Smooth muscle cell (in vitro differentiated cells): Measurements from ENCODE around the gene SLC27A4. TPM values are rescaled to one million over a fixed set of nuclear protein-coding genes. Genes with fewer than 3 reads are reported as not detected.
A peak's percentile ranks its signal among the peaks of the same experiment; 100 is the strongest.

Experiments
- DNase-seq: peaks from one replicate; lab custom pipeline; 2025; ENCODE audit not compliant: unreplicated experiment; lab: John Stamatoyannopoulos, UW
- H2AFZ ChIP-seq: fragments of 200-600 bp; sonication (generic); 2 replicates; pipeline ENCODE4 v1.6.0; 2016; ENCODE audit warnings: antibody characterized with exemption, low read depth, mild to moderate bottlenecking
- H3F3A ChIP-seq: fragments of 200-600 bp; sonication (generic); 2 replicates; pipeline ENCODE4 v1.6.0; 2017; ENCODE audit warnings: antibody characterized with exemption, low read depth
- H3K27ac ChIP-seq: fragments of 200-600 bp; sonication (generic); 2 replicates; pipeline ENCODE4 v1.5.1; 2016; ENCODE audit warnings: low read depth, mild to moderate bottlenecking
- H3K27me3 ChIP-seq: fragments of 200-600 bp; sonication (generic); 2 replicates; pipeline ENCODE4 v1.6.1; 2016; ENCODE audit warnings: low read depth, mild to moderate bottlenecking
- H3K36me3 ChIP-seq: fragments of 200-600 bp; sonication (generic); 2 replicates; pipeline ENCODE4 v1.5.1; 2016; ENCODE audit warnings: low read depth
- H3K4me1 ChIP-seq: fragments of 200-600 bp; sonication (generic); 2 replicates; pipeline ENCODE4 v1.5.1; 2016; ENCODE audit warnings: low read depth
- H3K4me2 ChIP-seq: fragments of 200-600 bp; sonication (generic); 2 replicates; pipeline ENCODE4 v1.6.0; 2016; ENCODE audit warnings: mild to moderate bottlenecking
- H3K4me3 ChIP-seq: fragments of 200-600 bp; sonication (generic); 2 replicates; pipeline ENCODE4 v1.5.1; 2016; ENCODE audit warnings: mild to moderate bottlenecking
- H3K79me2 ChIP-seq: fragments of 200-600 bp; sonication (generic); 2 replicates; pipeline ENCODE4 v1.6.0; 2016; ENCODE audit warnings: low read depth, mild to moderate bottlenecking
- H3K9ac ChIP-seq: fragments of 200-600 bp; sonication (generic); 2 replicates; pipeline ENCODE4 v1.6.0; 2016; ENCODE audit warnings: low read depth
- H3K9me3 ChIP-seq: fragments of 200-600 bp; sonication (generic); replicated peaks from 2 replicates; pipeline ENCODE4 v1.5.1; 2016; ENCODE audit warnings: low read depth
- H4K20me1 ChIP-seq: fragments of 200-600 bp; sonication (generic); 2 replicates; pipeline ENCODE4 v1.6.0; 2016; ENCODE audit warnings: low read depth
- CTCF ChIP-seq: fragments of 200-600 bp; sonication (generic); IDR thresholded peaks from 2 replicates; pipeline ENCODE4 v1.5.1; 2017; ENCODE audit warnings: borderline replicate concordance, mild to moderate bottlenecking, antibody characterized with exemption; ENCODE audit not compliant: insufficient read depth, poor library complexity, severe bottlenecking
- WGBS: methylation state at CpG from one replicate; pipeline ENCODE4 v1.1.7; 2016; ENCODE audit warnings: low lambda C conversion rate; 5-methylcytosine and 5-hydroxymethylcytosine counted together
- polyA plus RNA-seq: library from polyadenylated mRNA; unstranded; fragments of >200 nt; fragmentation: Nextera tagmentation; extraction: Ambion mirVana; gene quantifications from 2 replicates; pipeline ENCODE4 v1.2.1, GENCODE V29; 2016
- total RNA-seq: library from RNA; depleted of rRNA; stranded (reverse); fragments of >200 nt; gene quantifications from 2 replicates; pipeline ENCODE4 v1.2.3, GENCODE V29; 2014

Gene SLC27A4
- 6.1 and 10.4 TPM in 2 replicates for total RNA-seq
- polyA plus RNA-seq = 10.3 and 16.0 TPM in 2 replicates

- no peak for TF ChIP-seq CTCF
- H3K9ac ChIP-seq = peak within 1 kb of the TSS; percentile 35
- no peaks in the 10 kb centered on the region for H3K4me1 ChIP-seq
- peak; percentile 21 for DNase-seq
- no peaks in the 10 kb centered on the region for H3K27me3 ChIP-seq
- H3K27ac ChIP-seq = no peak within 1 kb of the TSS
- no peaks in the 10 kb centered on the region for H4K20me1 ChIP-seq
- WGBS = 12% methylated on average over 35 of the region's 75 CpGs
- no peaks in the 10 kb centered on the region for H3F3A ChIP-seq
- H3K4me3 ChIP-seq = peak within 1 kb of the TSS; percentile 85
- H2AFZ ChIP-seq = peak within 1 kb of the TSS; percentile 72
- H3K4me2 ChIP-seq = peak within 1 kb of the TSS; percentile 83
- H3K9me3 ChIP-seq = no peaks in the 10 kb centered on the region
- H3K36me3 ChIP-seq = no peaks in the 10 kb centered on the region
- no peaks in the 10 kb centered on the region for H3K79me2 ChIP-seq
Observed at GRCh38 chr9:128339761-128340690, at the start of gene SLC27A4. Gene SLC27A4, plus strand, starts transcription at chr9:128340527. Its CDS starts 2,606 bp downstream, at chr9:128343133.

- H3K9me3 ChIP-seq = no peaks in the 10 kb centered on the region
- H3K4me1 ChIP-seq = no peaks in the 10 kb centered on the region
- no peaks in the 10 kb centered on the region for H3F3A ChIP-seq
- H3K79me2 ChIP-seq = no peaks in the 10 kb centered on the region
- no peak overlapping the region for H3K4me2 ChIP-seq
- no peak for TF ChIP-seq CTCF
- no peaks in the 10 kb centered on the region for H3K36me3 ChIP-seq
- H3K9ac ChIP-seq = no peak overlapping the region
- H3K4me3 ChIP-seq = no peak overlapping the region
- no peak overlapping the region for H2AFZ ChIP-seq
- no peaks in the 10 kb centered on the region for H3K27me3 ChIP-seq
- no peak overlapping the region for H3K27ac ChIP-seq
- WGBS = 89% methylated on average over 3 of the region's 3 CpGs
- DNase-seq = no peak
- no peaks in the 10 kb centered on the region for H4K20me1 ChIP-seq
Observed at GRCh38 chr9:128292009-128292408, 48.3 kb upstream of the SLC27A4 start.

GRCh38 chr9:128293091-128293490 lies 47.2 kb upstream of the SLC27A4 start:
- Histone ChIP-seq H3K36me3 (no peaks in the 10 kb centered on the region), H3K27ac (no peak overlapping the region), H3K27me3 (no peaks in the 10 kb centered on the region), H2AFZ (no peak overlapping the region), H3K4me2 (no peak overlapping the region), H3K4me1 (no peaks in the 10 kb centered on the region), H3F3A (no peaks in the 10 kb centered on the region), H3K79me2 (no peaks in the 10 kb centered on the region), H3K9me3 (no peaks in the 10 kb centered on the region), H3K9ac (no peak overlapping the region), H4K20me1 (no peaks in the 10 kb centered on the region), H3K4me3 (no peak overlapping the region)
- WGBS = 91% methylated on average over 4 of the region's 4 CpGs
- TF ChIP-seq CTCF = no peak
- DNase-seq = no peak
